OCI-M2 (cell line): ENCODE data around the gene MXD1.
"Not testable (repeated sequence)": the region's sequence is repeated elsewhere in the genome, so short reads cannot be mapped to it uniquely, and the experiment has no call there.

Source experiments
- DNase-seq: peaks from one replicate; lab custom pipeline; 2025; ENCODE audit not compliant: unreplicated experiment; lab: John Stamatoyannopoulos, UW

Gene MXD1

DNA sequence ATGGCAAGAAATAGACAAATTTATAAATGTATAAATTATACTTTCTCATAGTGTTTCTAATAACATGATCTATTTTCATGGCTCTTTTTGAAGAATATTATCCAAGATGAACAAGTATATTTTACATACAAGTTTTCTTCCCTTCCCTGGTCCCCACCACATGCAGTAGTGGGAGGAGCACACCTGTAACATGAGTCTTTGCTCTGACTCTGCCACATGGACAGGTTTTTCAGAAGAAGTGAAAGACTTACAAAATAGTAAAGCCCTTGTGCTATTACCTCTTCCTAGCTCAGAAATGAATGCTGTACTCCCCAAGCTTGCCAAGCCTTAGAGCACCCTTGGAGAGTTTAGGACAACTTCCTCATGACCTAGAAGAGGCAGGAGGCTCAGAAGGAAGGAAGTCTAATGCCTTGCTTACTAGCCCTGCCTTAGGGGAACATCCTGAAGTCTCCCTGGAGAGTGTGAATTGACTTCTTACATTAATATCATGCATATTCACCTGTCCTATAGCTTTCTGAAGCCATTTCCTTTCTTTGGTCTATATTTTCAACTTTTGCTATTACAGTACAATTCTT, 18.4 kb downstream of the MXD1 start:
- DNase-seq = no peak

DNA sequence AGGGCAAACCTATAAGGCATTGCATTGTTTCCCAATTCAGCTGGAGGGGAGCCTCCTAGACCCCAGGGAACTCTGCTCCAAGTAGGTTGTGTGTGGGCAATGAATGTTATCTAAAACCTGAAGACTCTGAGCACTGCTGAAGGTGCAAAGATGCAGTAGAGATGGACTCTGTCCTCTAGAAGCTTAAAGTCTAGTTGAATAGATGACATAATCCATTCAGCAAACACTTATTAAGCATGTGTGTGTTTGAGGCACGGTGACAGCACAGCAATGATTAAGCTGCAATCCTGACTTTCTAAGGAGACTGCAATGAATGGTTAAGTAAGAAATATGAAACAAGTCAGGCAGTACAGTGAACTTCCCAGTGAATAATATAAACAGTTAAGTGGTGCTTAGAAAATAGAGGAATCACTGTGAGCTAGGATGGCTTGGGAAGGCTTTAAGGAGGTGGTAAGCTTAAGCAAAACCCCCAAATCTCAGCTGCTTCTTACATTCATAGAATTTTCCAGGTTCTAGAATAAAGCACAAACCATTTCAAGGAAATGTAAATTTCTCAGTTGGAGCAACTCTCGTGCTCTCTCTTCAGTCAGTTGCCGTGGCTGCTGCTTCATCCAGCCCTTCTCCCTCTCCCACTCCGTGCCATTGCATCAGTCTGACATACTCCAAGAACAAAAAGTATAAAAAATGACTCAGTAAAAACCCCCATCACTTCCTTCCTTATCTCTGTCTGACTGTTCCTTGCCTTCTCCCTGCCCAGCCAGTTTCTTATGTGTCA, 19.1 kb downstream of the MXD1 start:
- no peak for DNase-seq

DNA sequence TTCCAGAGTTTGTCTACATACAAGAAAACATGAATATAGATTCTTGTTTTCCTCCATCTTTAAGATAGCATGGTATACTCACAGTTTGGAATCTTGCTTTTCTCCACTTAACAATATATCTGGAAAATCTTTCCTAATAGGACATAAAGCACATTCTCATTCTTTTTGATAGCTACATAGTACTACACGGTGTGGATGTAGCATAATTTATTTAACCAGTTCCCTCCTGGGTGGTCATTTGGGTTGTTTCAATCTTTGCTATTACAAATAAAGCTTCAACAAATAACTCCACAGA, 19.7 kb downstream of the MXD1 start:
- no peak for DNase-seq

DNA sequence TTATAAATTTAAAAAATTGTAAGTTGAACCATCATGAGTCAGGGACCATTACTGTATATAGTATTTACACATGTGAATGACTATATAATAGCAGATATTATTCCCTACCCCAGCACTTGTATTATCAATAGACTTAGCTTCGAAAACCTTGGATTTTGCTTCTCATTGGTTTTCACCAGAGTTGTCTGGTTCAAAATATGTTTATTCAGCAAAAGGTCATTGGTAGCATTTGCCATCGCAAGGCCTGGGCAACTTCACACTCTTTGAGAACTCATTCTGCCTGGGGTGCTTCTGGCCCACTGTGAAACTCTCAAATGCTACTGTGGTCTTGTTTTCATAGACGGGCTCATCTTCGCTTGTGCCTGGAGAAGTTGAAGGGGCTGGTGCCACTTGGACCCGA, 20.1 kb downstream of the MXD1 start:
- DNase-seq = no peak

DNA sequence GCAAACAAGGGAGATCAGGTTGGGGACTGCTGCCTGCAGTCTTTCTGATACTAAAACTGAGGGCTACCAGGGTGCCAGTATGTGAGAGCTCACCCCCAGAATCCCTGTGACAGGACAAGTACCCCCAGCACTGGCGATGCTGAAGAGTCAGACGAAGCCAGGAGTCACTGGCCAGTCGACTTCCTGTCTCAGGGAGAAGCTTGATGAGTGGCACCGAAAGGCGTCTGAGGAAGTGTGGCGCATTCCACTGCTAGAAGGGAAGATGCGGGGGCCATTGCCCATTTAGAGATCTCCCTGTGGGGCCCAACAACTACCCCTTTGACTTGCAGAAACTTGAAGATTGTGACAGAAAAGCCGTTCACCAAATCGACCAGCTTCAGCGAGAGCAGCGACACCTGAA, 22.0 kb downstream of the MXD1 start:
- no peak for DNase-seq

DNA sequence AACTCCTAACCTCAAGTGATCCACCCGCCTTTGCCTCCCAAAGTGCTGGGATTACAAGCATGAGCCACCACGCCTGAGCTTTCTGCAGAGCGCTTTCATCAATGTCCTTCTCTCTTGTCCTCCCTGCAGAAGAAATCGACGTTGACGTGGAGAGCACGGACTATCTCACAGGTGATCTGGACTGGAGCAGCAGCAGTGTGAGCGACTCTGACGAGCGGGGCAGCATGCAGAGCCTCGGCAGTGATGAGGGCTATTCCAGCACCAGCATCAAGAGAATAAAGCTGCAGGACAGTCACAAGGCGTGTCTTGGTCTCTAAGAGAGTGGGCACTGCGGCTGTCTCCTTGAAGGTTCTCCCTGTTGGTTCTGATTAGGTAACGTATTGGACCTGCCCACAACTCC, 23.1 kb downstream of the MXD1 start:
- no peak for DNase-seq

DNA sequence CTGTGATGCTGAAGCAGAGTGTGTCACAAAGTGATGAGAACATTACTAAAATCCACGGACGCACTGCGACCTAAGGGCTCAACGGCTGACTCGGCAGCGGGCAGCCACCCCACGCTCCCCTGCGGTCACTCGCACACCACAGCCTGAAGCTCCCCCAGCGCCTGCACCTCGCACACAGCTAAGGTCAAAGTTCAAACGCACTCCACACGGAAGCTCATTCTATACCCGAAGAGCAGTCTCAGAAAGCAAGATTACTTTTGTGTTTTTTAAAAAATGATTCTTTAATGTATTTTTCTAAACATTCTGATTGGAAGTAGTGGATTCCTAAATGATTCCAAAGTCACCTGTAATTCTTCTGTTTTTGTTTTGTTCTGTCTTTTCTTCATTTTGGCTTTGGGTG, 24.8 kb downstream of the MXD1 start:
- DNase-seq = no peak

DNA sequence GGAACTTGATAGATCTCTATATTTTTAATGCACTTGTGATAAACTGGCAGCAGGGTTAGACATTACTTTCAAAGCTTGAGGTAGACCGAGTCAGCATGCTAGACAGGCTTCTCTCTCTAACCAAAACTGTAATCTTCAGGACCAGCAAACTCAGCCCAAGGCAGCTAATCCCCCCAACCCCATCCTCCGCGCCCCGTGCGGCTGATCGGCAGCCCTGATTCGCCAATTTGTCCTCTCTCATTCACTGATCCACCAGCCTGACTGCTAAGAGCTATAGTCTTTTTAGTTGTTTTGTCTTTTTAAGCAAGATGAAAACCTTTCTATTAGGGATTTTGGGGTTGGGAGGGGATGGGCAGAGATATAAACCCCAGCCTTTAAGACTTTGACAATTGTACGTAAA, 25.8 kb downstream of the MXD1 start:
- no peak for DNase-seq

DNA sequence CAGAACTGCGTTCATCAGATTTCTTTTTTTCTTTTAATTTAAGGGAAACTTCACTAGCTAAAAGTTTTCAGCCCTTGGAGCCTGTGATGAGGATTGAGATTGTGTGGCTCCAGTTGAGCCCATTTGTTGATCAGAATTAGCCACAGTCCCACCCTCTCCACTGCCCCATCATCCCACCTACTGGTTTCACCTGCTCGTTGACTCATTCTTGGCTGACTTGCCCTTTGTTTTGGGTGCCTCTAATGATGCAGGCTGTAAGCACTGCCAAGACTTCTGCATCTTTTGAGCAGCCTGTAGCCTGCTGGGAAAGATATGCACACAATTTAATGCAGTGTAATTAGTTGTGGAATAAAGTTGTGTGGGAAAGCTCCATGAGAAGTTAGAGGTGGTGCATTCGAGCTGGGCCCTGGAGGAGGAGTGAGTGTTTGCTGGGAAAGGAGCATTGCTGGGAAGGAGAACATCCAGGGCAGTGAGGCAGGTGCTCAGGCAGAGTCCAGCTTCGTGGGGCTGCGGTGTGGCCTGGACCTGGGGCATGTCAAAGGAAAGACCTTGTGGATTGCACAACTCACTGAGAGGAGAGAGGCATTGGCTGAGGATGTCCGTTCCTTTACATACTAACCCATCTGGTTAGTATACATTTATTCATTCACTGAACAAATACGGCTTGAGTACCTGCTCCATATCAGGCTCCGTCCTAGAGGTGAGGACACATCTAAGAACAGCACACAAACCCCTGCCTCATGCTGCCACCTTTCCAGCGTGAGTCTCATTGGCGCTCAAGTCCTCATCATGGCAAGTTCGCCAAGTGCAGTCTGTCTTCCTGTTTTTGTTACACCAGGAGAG, 28.3 kb downstream of the MXD1 start:
- DNase-seq = no peak

DNA sequence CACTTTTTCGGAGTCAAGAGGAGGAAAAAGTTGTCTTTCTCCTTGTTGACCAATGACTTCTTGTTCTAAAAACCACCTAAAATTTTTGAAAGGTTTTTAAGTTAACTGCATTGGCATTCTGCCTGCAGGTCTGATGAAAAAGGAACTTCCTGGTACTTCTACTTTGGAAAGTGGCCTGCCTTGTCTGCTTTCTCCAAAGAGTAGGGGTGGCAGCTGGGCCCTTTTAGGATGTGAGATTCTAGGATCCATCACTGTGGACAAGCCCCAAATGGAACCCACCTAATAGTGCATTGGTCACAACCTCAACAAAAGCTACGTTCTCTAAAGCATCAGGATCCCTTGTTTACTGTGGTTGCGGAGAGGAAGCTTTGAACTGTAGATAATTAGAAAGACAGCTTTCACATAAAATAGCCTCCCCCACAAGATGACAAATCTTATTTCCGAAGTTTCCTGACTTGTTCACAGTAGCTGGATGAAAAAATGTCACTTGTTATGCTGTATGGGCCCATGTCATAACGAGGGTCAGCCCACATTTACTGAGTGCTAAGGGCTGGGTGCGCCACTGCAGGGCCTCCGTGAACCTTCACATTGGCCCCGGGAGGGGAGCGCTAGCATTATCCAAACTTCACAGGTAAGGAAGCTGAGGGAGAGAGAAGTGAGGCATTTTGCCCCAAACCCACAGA, 29.1 kb downstream of the MXD1 start:
- DNase-seq = no peak

DNA sequence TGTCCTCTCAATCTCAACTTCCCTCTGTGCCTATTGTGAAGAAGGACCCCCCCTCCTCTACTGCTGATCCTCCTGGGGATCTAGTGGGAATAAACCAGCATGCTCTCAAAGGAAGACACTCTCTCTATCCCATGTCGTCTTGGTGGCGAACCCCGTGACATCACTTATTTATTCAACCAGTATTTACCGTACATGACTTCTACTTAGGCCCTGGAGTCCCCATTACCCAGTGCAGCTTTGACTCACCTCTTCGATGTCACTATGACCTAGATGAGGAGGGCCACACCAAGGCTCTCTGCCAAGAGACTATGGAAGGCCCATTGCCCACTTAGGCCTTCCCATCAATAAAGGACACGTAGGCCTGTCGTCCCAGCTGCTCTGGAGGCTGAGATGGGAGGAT, 29.8 kb downstream of the MXD1 start:
- DNase-seq = no peak

DNA sequence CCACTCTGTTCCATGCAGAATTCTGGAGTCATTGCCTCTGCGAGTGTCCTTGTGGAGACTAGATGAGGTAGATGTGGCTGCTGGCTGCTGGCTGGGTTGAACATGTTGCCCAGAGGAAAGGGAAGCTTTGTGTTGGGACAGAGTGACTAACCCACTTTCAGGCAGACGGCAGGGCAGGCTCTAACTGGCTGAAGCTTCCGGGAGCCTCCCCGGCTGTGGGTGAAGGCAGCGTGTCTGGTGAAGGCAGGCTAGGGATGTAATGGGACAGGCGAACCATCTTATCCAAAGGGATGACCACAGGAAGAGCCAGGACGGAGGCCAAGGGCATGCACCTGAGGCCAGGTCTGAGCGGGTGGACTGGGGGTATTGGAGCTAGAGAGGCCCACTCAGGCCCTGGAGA, 30.5 kb downstream of the MXD1 start:
- no peak for DNase-seq

DNA sequence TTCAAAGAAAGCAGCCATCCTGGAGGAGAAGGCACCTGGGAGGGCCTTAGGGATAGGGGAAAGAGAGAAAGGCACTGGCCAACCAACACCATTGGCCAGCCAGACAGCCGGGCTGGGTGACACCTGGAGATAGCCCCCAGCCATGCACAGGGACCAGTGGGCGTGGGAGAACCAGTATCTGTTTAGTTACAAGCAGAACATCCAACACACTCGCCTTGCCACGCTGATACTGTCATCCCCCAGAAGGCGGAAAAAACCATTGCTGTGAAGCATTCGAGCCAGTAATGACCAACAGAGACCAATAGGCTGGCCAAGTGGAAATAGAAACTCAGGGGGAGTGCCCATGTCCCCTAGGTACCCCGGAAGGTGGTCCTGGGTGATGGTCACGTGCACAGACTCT, 31.0 kb downstream of the MXD1 start:
- no peak for DNase-seq

DNA sequence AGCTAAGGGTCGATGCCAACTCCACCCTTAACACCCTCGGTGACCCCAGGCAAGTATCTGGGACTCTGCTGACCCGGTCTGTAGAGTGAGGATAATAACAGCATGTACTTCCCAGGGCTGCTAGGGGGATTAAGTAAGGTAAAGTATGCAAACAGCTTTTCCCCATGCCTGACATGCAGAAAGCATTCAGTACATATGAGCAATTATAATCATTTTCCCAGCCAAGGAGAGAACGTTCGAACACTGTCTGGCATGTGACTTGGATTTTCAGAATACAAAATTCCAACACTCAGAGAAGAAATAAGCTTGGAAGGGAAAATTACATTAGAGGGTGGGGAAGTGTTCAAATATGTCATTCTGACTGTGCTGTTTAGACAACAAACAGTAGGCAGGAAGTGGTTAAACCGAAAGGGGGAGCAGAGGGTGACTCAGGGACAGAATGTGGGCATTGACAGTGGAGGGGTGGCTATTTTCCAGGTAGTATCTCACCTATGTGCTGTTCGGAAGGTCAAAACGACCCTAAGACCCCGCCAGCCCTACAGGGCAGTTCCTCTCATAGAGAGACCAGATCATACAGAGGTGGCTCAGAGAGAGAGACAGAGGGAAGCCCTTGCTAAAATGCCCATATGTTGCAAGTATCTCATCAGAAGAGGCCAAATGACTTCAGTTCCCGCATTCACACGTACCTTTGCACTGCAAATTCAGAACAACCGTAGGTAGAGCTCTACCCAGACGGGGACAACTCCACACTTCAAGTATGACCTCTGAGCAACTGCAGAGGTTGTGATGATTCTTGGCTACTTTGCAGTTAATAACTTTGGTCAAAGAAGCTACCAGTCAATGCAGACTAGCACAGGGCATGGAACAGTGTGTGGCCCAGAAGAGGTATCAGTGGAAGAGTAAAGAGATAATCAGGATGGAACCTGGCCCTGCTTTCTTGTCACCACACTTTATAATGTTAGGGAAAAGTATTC, 31.7 kb downstream of the MXD1 start:
- no peak for DNase-seq

DNA sequence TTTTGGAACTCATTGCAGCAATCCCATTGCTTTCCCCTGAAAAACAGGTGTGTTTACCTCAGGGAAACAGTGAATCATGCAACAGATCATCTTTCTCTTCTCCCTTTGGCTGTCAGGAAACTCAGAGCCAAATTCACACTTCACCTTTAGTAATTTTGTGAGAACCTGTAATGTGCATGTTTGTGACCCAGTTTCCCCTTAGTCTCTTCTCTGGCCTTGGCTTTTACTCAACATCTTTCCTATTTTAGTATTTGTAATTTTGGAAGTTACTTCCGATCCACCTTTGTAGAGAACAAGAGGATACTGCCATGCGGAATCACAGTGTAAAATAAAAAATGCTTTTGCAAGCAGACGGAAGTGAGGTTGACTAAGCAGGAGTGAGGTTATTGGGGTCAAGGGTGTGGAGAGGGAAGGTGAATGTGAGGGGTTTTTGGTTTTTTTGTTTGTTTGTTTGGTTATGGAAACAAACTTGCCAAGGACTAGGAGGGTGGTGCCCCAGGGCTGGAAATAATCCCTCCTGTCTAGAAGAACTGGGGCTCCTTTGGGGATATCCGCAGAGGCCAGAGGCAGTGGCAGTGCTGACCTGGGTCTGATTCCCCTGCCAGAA, 32.5 kb downstream of the MXD1 start:
- no peak for DNase-seq

DNA sequence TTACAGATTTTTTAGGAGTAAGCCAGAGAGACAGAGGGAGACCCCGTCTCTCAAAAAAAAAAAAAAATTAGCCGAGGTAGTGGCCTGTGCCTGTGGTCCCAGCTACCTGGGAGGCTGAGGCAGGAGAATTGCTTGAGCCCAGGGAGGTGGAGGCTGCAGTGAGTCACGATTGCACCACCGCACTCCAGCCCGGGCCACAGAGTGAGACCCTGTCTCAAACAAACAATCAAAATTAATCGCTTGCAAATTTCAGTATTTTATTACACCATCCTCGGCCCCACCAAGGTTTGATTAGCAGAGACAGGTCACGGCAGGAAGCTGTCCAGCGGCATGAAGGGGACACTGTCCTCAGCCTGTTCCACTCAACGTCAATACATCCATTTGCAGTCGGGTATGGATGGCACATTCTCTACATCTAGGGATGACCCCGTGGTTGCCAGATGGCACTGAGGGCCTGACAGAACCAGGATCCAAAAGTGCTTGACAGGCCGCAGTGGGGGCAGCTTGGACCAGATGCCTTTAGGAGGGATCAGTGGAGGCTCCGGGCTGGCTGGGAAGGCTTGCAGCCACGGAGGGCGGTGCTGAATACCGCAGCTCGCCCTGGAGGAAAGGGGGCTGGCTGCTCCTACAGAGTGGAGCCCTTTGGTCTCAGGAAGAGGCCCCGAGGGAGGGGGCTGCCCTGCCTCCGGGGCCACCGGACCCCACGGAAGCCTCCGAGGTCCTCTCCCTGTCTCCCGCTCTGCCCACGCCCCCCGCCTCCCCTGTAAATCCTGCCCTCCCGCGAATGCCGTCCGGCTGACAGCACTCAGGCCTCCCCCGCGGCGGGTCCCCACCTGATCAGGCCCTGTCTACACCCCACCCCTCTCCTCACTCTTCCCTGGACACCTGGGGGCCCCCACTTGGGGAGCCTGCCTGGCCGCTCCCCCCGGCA, 33.4 kb downstream of the MXD1 start:
- DNase-seq = no peak

DNA sequence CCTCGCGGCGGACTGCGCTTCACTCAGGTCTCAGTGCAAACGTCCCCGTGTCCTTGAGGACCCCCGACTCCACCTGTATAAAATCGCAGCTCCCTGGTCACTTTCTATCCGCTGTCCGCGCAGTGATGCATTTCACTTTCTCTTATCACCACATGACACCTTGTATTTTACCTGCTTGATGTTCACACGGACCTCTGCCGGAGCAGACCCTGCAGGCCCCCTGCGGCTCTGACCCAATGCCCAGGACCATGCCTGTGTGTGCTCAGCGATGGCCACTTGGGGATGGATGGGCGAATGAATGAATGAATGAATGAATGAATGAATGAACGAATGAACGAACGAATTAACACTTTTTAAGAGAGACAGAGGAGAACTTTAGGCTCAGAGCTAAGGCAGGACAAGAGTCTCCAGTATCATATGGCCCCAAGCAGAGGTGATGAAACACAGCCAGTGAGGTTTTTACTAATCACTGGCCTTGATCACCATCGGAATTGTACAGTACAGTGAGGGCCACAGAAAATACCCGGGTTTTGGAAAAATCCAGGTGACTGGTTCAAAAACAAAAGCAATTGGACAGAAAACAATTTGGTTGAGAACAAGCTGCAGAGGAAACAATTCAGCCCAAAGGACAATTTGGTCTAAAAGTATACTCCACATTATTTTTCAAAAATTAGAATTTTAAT, 34.2 kb downstream of the MXD1 start:
- no peak for DNase-seq

DNA sequence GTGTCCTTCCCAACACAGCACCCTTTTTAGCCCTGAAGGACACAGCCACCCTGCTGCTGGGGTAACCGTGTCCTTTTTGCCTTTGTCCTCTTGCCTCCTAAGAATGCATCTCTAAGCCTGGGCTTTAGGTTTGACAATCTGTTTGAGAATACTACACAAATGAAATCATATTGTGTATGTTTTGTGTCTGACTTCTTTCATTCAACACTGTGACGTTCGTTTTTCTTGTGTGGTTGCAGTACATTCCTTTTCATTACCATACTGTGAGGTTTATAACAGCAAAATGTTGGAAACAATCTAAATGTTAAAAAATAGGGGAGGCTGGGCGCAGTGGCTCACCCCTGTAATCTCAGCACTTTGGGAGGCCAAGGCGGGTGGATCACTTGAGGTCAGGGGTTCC, 35.3 kb downstream of the MXD1 start:
- DNase-seq = no peak

DNA sequence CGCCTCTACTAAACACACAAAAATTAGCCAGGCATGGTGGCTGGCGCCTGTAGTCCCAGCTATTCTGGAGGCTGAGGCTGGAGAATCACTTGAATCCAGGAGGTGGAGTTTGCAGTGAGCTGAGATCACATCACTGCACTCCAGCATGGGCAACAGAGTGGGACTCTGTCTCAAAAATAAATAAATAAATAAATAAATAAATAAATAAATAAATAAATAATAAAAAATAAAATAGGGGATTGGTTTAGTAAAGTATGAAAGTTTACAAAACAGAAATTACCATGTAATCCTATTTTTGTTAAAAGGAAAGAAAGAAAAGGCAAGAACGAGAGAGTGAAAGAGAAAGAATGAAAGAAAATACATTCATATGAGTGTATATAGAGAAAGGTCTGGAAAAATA, 35.8 kb downstream of the MXD1 start:
- not testable (repeated sequence) for DNase-seq
